CD4-positive, alpha-beta memory T cell (primary cell): ENCODE results near the gene GRIK2. TPM values are rescaled to one million over a fixed set of nuclear protein-coding genes. Genes with fewer than 3 reads are reported as not detected.

Experiments used
- CTCF ChIA-PET: fragments of 350-600 bp; sonication (Branson Sonifier 250); formaldehyde crosslinking; loops from one replicate; lab custom pipeline; 2021; ENCODE audit warnings: inconsistent platforms; ENCODE audit not compliant: partially characterized antibody; lab: Charles Lee
- POLR2A ChIA-PET: fragments of 350-600 bp; sonication (Branson Sonifier 250); formaldehyde crosslinking; loops from one replicate; lab custom pipeline; 2021; ENCODE audit not compliant: partially characterized antibody; lab: Charles Lee
- DNase-seq, 5 donors: peaks; one replicate each; pipeline versions ENCODE4 v3.0.0 to v3.0.0-alpha.2; 2020 to 2022; ENCODE audit warnings: mixed read lengths in 1 of 5
- H3K27ac ChIP-seq: one replicate; pipeline ENCODE4 v1.7.0; 2013; ENCODE audit warnings: low read depth, low read length
- H3K27me3 ChIP-seq: 2 replicates; pipeline ENCODE4 v1.7.0; 2013; ENCODE audit warnings: mild to moderate bottlenecking, low read length, moderate library complexity; ENCODE audit not compliant: insufficient read depth
- H3K36me3 ChIP-seq: 2 replicates; pipeline ENCODE4 v1.7.0; 2013; ENCODE audit warnings: mild to moderate bottlenecking, low read length, moderate library complexity; ENCODE audit not compliant: insufficient read depth
- H3K4me1 ChIP-seq: 2 replicates; pipeline ENCODE4 v1.7.0; 2013; ENCODE audit warnings: mild to moderate bottlenecking, low read length, moderate library complexity; ENCODE audit not compliant: insufficient read depth
- H3K4me3 ChIP-seq, 2 donors: one replicate each; pipeline ENCODE4 v1.7.0; 2013; ENCODE audit warnings: low read length in 2 of 2, mild to moderate bottlenecking in 1 of 2
- H3K9me3 ChIP-seq, 2 donors: one replicate each; pipeline ENCODE4 v1.7.0; 2013; ENCODE audit warnings: low read length in 2 of 2, control low read depth in 1 of 2; ENCODE audit not compliant: control insufficient read depth in 1 of 2
- H3K27ac Mint-ChIP-seq, 7 donors: one replicate each; pipeline ENCODE4 v1.8.0; 2020 to 2021; ENCODE audit warnings: mixed read lengths in 7 of 7, mild to moderate bottlenecking in 6 of 7, inconsistent platforms in 3 of 7, moderate library complexity in 3 of 7
- H3K27me3 Mint-ChIP-seq, 2 donors: one replicate each; pipeline ENCODE4 v1.8.0; 2020 to 2021; ENCODE audit warnings: mixed read lengths in 2 of 2
- H3K36me3 Mint-ChIP-seq, 2 donors: one replicate each; pipeline ENCODE4 v1.8.0; 2020 to 2021; ENCODE audit warnings: mixed read lengths in 2 of 2, inconsistent platforms in 1 of 2, mild to moderate bottlenecking in 1 of 2
- H3K4me1 Mint-ChIP-seq, 4 donors: one replicate each; pipeline ENCODE4 v1.8.0; 2020 to 2021; ENCODE audit warnings: mixed read lengths in 4 of 4, mild to moderate bottlenecking in 1 of 4
- H3K4me3 Mint-ChIP-seq, 8 donors: one replicate each; pipeline ENCODE4 v1.8.0; 2020 to 2021; ENCODE audit warnings: mixed read lengths in 8 of 8, mild to moderate bottlenecking in 7 of 8, moderate library complexity in 6 of 8, inconsistent platforms in 3 of 8
- H3K9me3 Mint-ChIP-seq, 8 donors: one replicate each; pipeline ENCODE4 v1.8.0; 2020 to 2021; ENCODE audit warnings: mixed read lengths in 8 of 8, mild to moderate bottlenecking in 5 of 8, inconsistent platforms in 3 of 8, moderate library complexity in 1 of 8
- intact Hi-C: fragments of 100-400 bp; cut with micrococcal nuclease; formaldehyde crosslinking; loops from one replicate; pipeline ENCODE4 v1.15.1; 2023
- polyA plus RNA-seq, 2 donors: library from polyadenylated mRNA; unstranded; fragments of 300-500 nt; fragmentation: Illumina TruSeq; gene quantifications; one replicate each; pipeline ENCODE4 v1.2.3, GENCODE V29; 2021
- total RNA-seq, 2 experiments: library from RNA; stranded (reverse); gene quantifications; one replicate each; pipeline ENCODE4 v1.2.3, GENCODE V29; 2021

GRIK2 gene
- total and polyA plus RNA-seq, 4 experiments from 2014 or later = not detected

DNA sequence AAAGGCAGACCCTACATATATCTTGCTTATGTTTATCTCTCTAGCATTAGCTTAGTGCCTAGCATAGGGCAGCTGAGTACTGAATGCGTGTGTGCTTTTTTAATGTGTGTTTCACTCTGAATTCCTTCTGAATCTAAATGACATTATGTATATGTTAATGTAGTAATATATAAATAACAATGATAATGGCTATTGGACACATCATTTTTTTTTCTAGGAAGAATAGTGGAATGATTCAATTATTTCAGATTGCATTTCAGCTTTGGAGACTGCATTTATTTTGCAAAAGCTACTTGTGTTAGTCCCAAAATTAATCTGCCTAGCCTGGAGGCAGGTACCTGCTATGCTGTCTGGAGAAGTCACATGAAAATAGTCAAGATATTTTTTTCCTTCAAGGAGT, 371.8 kb downstream of the GRIK2 start:
- Mint-ChIP-seq H3K27me3 (no peaks in the 10 kb centered on the region), H3K9me3 (peaks cover 0 to 4% (median 0%) of the 10 kb centered on the region in 8 donors), H3K4me3 (no peak overlapping the region), H3K27ac (no peak overlapping the region), H3K4me1 (no peaks in the 10 kb centered on the region), H3K36me3 (no peaks in the 10 kb centered on the region)
- intact Hi-C loops = no loop called here
- CTCF ChIA-PET = no interaction called here
- Histone ChIP-seq H3K4me3 (no peak overlapping the region), H3K36me3 (no peaks in the 10 kb centered on the region), H3K4me1 (no peaks in the 10 kb centered on the region), H3K27me3 (no peaks in the 10 kb centered on the region), H3K9me3 (no peaks in the 10 kb centered on the region), H3K27ac (no peak overlapping the region)
- no peak for DNase-seq
- POLR2A ChIA-PET = no interaction called here

DNA sequence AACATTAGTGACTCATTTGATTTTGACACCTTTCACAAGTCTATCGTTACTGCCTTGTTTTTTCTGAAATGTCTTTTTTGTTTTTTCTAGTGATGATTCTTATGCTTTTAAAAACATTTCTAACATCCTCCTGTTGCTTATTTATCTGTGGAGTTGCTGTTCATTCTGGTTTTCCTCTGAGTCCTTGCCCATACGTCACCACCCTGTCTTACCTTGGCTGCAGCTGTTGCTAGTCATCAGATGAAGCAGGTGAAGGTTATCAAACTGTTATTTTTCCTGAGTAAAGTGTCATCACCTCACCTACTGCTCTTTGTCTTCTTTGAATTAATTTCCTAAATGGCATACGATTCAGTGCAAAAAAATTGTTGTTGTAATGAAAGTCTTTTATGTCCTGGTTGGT, 376.6 kb downstream of the GRIK2 start:
- intact Hi-C loops = no loop called here
- no peak overlapping the region for H3K27ac Mint-ChIP-seq

DNA sequence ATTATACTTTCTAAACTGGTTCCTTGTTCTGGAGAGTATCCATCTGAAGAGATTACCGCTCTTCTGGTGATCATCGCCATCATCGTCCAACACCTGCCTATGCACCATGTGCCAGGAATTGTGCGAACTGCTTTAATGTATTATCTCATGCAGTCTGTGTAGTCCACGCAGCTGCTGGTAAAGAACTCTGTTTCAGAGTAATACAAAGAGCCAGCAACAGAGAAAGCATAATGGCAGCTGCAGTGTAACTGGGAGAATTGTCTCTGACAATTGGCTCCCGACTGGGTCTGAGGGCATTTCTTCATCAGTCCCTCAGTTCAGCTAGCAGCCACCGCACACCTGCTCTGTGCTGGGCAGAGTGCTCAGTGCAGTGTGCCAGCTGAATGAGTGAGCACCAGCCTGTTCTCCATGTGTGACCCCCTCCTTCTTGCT, 383.4 kb downstream of the GRIK2 start:
- no peak for DNase-seq
- H3K36me3 ChIP-seq = no peaks in the 10 kb centered on the region
- Mint-ChIP-seq H3K36me3 (no peaks in the 10 kb centered on the region), H3K9me3 (peaks cover 0 to 6% (median under 1%) of the 10 kb centered on the region in 8 donors), H3K4me3 (no peak overlapping the region), H3K4me1 (no peaks in the 10 kb centered on the region), H3K27ac (no peak overlapping the region), H3K27me3 (no peaks in the 10 kb centered on the region)
- H3K27me3 ChIP-seq = no peaks in the 10 kb centered on the region
- intact Hi-C loops = no loop called here
- H3K9me3 ChIP-seq = no peaks in the 10 kb centered on the region
- H3K4me3 ChIP-seq = no peak overlapping the region
- no peaks in the 10 kb centered on the region for H3K4me1 ChIP-seq
- ChIA-PET POLR2A (no interaction called here), CTCF (no interaction called here)
- H3K27ac ChIP-seq = no peak overlapping the region

More for the DNA sequence above, 376.6 kb downstream of the GRIK2 start:
- Histone ChIP-seq H3K4me3 (no peak overlapping the region), H3K9me3 (no peaks in the 10 kb centered on the region), H3K36me3 (no peaks in the 10 kb centered on the region), H3K27me3 (no peaks in the 10 kb centered on the region), H3K4me1 (no peaks in the 10 kb centered on the region), H3K27ac (no peak overlapping the region)
- H3K4me3 Mint-ChIP-seq = no peak overlapping the region
- H3K9me3 Mint-ChIP-seq = peaks cover 0 to 8% (median 2%) of the 10 kb centered on the region in 8 donors
- CTCF ChIA-PET = no interaction called here
- no peaks in the 10 kb centered on the region for H3K27me3 Mint-ChIP-seq
- no peaks in the 10 kb centered on the region for H3K4me1 Mint-ChIP-seq
- H3K36me3 Mint-ChIP-seq = no peaks in the 10 kb centered on the region
- POLR2A ChIA-PET = no interaction called here
- DNase-seq = no peak

DNA sequence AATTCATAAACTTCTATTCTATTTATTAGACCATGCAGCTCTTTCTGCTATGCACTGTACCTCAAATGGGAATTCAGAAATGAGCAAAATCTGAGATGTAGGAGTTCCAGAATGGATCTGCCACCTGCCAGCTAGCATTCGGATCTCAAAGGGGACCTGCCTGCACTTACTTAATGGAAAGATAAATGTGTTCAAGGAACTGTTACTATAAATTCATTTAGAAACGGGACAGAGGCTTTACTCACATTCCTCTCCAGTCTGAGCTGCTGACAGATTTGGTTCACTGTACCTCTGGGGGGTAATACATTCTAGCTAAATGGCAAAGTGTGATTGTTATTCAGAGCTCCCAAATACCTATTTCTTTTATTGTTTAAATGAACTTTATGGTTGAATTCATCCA, 384.1 kb downstream of the GRIK2 start:
- Mint-ChIP-seq H3K4me1 (no peaks in the 10 kb centered on the region), H3K4me3 (no peak overlapping the region), H3K27ac (no peak overlapping the region), H3K36me3 (no peaks in the 10 kb centered on the region), H3K27me3 (no peaks in the 10 kb centered on the region), H3K9me3 (peaks cover 0 to 7% (median 2%) of the 10 kb centered on the region in 8 donors)
- Histone ChIP-seq H3K4me1 (no peaks in the 10 kb centered on the region), H3K27me3 (no peaks in the 10 kb centered on the region), H3K36me3 (no peaks in the 10 kb centered on the region), H3K27ac (no peak overlapping the region), H3K4me3 (no peak overlapping the region), H3K9me3 (no peaks in the 10 kb centered on the region)
- CTCF ChIA-PET = no interaction called here
- no peak for DNase-seq
- POLR2A ChIA-PET = no interaction called here
- intact Hi-C loops = no loop called here

DNA sequence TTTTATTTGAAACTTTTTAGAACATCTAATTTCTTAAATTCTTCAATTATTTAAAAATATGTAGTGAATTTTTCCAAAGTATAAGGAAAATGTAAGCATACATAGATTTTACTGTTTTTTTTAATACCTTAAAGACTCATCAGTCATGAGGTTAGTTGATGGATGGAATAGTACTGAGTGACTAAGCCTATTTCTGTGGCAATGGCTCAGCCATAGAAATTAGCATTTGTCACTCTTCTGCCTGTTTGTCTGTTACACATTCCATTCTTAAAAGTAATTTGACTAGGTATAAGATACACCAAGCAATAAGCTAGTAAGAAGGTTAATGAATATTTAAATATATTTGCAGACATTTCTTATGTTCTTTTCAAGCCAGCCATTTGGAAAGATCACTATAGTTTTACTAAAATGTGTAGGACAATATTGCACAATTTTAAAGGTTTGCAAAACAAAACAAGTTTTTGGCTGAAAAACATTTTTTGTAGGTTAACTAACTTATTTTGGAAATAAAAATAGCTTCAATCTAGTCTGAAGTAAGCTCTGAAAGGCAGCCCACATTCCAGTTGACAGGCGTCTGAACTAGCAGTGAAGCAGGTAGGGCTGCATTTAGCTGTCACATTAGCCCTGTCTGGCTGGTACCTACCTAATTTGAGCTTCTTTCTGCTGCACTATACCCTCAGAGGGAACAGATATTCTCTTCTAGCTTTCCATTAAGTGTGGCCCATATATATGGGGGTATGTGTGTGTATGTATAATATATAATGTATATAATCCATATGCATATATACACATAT, 385.7 kb downstream of the GRIK2 start:
- ChIA-PET POLR2A (no interaction called here), CTCF (no interaction called here)
- no peaks in the 10 kb centered on the region for H3K4me1 ChIP-seq
- H3K36me3 ChIP-seq = no peaks in the 10 kb centered on the region
- no peaks in the 10 kb centered on the region for H3K9me3 ChIP-seq
- H3K36me3 Mint-ChIP-seq = no peaks in the 10 kb centered on the region
- no peak for DNase-seq
- H3K27ac ChIP-seq = no peak overlapping the region
- peaks cover 0 to 11% (median 4%) of the 10 kb centered on the region in 8 donors for H3K9me3 Mint-ChIP-seq
- no peaks in the 10 kb centered on the region for H3K4me1 Mint-ChIP-seq
- no peak overlapping the region for H3K4me3 ChIP-seq
- H3K4me3 Mint-ChIP-seq = no peak overlapping the region
- no peak overlapping the region for H3K27ac Mint-ChIP-seq
- no peaks in the 10 kb centered on the region for H3K27me3 Mint-ChIP-seq
- H3K27me3 ChIP-seq = no peaks in the 10 kb centered on the region
- intact Hi-C loops = no loop called here

DNA sequence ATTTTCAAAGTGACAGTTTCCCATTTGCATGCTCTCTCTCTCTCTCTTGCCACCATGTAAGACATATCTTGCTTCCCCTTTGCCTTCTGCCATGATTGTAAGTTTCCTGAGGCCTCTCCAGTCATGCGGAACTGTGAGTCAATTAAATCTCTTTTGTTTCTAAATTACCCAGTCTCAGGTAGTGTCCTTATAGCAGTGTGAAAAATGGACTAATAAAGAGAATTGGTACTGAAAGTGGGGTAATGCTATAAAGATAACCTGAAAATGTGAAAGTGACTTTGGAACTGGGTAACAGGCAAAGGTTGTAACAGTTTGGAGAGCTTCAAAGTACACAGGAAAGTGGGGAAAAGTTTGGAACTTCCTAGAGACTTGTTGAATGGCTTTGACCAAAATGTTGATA, 389.8 kb downstream of the GRIK2 start:
- Histone ChIP-seq H3K9me3 (no peaks in the 10 kb centered on the region), H3K27ac (no peak overlapping the region), H3K4me1 (no peaks in the 10 kb centered on the region), H3K4me3 (no peak overlapping the region), H3K36me3 (no peaks in the 10 kb centered on the region), H3K27me3 (no peaks in the 10 kb centered on the region)
- Mint-ChIP-seq H3K27me3 (no peaks in the 10 kb centered on the region), H3K27ac (no peak overlapping the region), H3K9me3 (peaks cover 0 to 16% (median 6%) of the 10 kb centered on the region in 8 donors), H3K4me3 (no peak overlapping the region), H3K36me3 (no peaks in the 10 kb centered on the region), H3K4me1 (no peaks in the 10 kb centered on the region)
- CTCF ChIA-PET = no interaction called here
- intact Hi-C loops = no loop called here
- POLR2A ChIA-PET = no interaction called here
- no peak for DNase-seq

DNA sequence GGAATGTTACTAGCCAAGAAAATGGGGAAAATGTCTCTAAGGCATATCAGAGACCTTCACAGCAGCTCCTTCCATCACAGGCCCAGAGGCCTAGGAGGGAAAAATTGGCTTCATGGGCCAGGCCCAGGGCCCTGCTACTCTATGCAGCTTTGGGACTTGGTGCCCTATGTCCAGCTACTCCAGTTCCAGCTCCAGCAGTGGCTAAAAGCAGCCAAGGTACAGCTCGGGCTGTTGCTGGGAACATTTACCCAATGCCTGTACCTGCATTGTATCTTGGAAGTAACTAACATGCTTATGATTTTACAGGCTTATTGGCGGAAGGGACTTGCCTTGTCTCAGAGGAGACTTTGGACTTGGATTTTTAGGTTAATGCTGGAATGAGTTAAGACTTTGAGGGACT, 390.6 kb downstream of the GRIK2 start:
- no peak for DNase-seq

More for the DNA sequence above, 390.6 kb downstream of the GRIK2 start:
- Histone ChIP-seq H3K27me3 (no peaks in the 10 kb centered on the region), H3K4me3 (no peak overlapping the region), H3K27ac (no peak overlapping the region), H3K4me1 (no peaks in the 10 kb centered on the region), H3K9me3 (no peaks in the 10 kb centered on the region), H3K36me3 (no peaks in the 10 kb centered on the region)
- Mint-ChIP-seq H3K27me3 (no peaks in the 10 kb centered on the region), H3K27ac (no peak overlapping the region), H3K4me3 (no peak overlapping the region), H3K9me3 (peaks cover 0 to 16% (median 6%) of the 10 kb centered on the region in 8 donors), H3K4me1 (no peaks in the 10 kb centered on the region), H3K36me3 (no peaks in the 10 kb centered on the region)
- intact Hi-C loops = no loop called here
- ChIA-PET CTCF (no interaction called here), POLR2A (no interaction called here)
